Esophagus muscularis mucosa (tissue), 4 donors: Measurements from ENCODE around the gene HPS4.

Experiments used
- CTCF ChIP-seq, 3 experiments: fragments of 200-600 bp in 2 of 3; fragments of 450-650 bp in 1 of 3; sonication (generic) in 2 of 3; IDR thresholded peaks; one replicate each; pipeline ENCODE4 v1.5.1; 2017 to 2019; ENCODE audit warnings: antibody characterized with exemption in 3 of 3, mild to moderate bottlenecking in 2 of 3, moderate library complexity in 1 of 3
- EP300 ChIP-seq: sonication (generic); formaldehyde crosslinking; IDR thresholded peaks from one replicate; pipeline ENCODE4 v1.6.1; 2017; ENCODE audit warnings: antibody characterized with exemption
- POLR2A ChIP-seq: fragments of 450-650 bp; IDR thresholded peaks from one replicate; pipeline ENCODE4 v1.6.1; 2017; ENCODE audit warnings: antibody characterized with exemption, moderate library complexity, mild to moderate bottlenecking, low read depth

GRCh38 chr22:26417406-26417805, 66.2 kb downstream of the HPS4 start:
- TF ChIP-seq CTCF (IDR thresholded peaks at IDR 0.05) (no peak), EP300 (no peak), POLR2A (no peak)
